ENCODE results near the gene PCCA. TPM values are rescaled to one million over a fixed set of nuclear protein-coding genes. Genes with fewer than 3 reads are reported as not detected.
"Not testable (repeated sequence)": the region's sequence is repeated elsewhere in the genome, so short reads cannot be mapped to it uniquely, and the experiment has no call there.

Gene PCCA
- total and polyA plus RNA-seq, 8 donors: 26.8 to 48.9 (median 37.6) TPM

- ATAC-seq (no peak), DNase-seq (no peak)
- no peak overlapping the region for H3K4me3 ChIP-seq
- H3K4me1 ChIP-seq: no peaks in the 10 kb centered on the region
- H3K36me3 ChIP-seq: peaks cover 0 to 6% of the 10 kb centered on the region in 2 donors
- no peaks in the 10 kb centered on the region for H3K9me3 ChIP-seq
- TF ChIP-seq CTCF (IDR thresholded peaks at IDR 0.05): no peak
- no peaks in the 10 kb centered on the region for H3K27me3 ChIP-seq
- intact Hi-C loops (cut with DNase I): no loop called here
- H3K27ac ChIP-seq: no peak overlapping the region
Observed at GRCh38 chr13:100523411-100523810, 434.5 kb downstream of the PCCA start.

- ATAC-seq: no peak
- no peak overlapping the region for H3K4me3 ChIP-seq
Observed at GRCh38 chr13:100523981-100524386, 435.1 kb downstream of the PCCA start.

GRCh38 chr13:100524688-100525087 is 435.8 kb downstream of the PCCA start:
- H3K27ac ChIP-seq; H3K27me3 ChIP-seq; H3K9me3 ChIP-seq; intact Hi-C loops (cut with DNase I); H3K4me3 ChIP-seq; ATAC-seq; DNase-seq; H3K4me1 ChIP-seq: not testable (repeated sequence)
- peaks cover 0 to 16% of the 10 kb centered on the region in 2 donors for H3K36me3 ChIP-seq

More at GRCh38 chr13:100523981-100524386, 435.1 kb downstream of the PCCA start:
- intact Hi-C loops (cut with DNase I): no loop called here
- Histone ChIP-seq H3K27ac (no peak overlapping the region), H3K27me3 (no peaks in the 10 kb centered on the region), H3K36me3 (peaks cover 0 to 10% of the 10 kb centered on the region in 2 donors), H3K9me3 (no peaks in the 10 kb centered on the region), H3K4me1 (no peaks in the 10 kb centered on the region)
- TF ChIP-seq CTCF (IDR thresholded peaks at IDR 0.05): no peak
- DNase-seq: no peak

DNA sequence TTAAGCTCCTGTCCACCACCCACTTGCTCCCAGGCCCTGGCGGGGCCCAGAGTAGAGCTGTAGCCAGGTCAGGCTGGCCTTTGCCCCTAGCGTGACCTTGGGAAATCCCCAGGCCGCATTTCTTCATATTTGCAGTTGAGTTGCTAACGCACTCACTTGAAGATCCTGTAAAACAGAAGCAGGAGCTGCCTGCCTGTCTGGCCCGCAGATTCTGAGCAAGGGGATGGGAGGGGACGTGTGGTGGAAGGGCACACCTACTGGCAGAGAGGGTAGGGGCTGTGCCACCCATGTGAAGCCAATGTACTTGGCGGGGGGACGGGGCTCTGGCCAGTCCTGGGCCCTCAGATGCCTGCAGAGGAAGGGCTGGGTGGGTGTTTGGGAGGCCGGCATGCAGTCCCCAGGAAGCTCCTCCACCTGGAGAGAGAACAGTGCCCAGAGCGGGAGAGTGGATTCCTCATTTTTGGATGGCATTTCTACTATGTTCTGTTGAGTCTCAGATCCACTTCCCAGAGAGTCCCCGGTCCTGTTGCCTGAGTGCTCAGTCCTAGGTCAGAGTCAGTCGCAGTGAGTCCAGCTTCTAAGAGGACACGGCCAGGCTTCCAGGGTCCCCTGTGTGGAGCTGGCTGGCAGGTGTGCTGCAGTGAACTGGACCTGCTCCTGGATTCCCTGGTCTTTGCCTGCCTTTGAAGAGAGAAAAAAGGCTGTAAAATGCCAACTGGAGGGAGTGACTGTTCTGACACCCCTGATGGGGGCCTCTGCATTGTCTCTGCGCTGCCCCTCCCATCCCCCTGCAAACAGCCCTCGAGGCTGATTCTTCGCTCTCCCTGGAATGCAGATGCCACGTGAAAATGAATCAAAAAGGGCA is 436.8 kb downstream of the PCCA start:
- TF ChIP-seq CTCF (IDR thresholded peaks at IDR 0.05): no peak
- Histone ChIP-seq H3K27me3 (no peaks in the 10 kb centered on the region), H3K4me1 (no peaks in the 10 kb centered on the region), H3K27ac (no peak overlapping the region), H3K9me3 (no peaks in the 10 kb centered on the region), H3K36me3 (peaks cover 0 to 18% of the 10 kb centered on the region in 2 donors), H3K4me3 (no peak overlapping the region)
- ATAC-seq: no peak
- intact Hi-C loops (cut with DNase I): no loop called here
- no peak for DNase-seq

DNA sequence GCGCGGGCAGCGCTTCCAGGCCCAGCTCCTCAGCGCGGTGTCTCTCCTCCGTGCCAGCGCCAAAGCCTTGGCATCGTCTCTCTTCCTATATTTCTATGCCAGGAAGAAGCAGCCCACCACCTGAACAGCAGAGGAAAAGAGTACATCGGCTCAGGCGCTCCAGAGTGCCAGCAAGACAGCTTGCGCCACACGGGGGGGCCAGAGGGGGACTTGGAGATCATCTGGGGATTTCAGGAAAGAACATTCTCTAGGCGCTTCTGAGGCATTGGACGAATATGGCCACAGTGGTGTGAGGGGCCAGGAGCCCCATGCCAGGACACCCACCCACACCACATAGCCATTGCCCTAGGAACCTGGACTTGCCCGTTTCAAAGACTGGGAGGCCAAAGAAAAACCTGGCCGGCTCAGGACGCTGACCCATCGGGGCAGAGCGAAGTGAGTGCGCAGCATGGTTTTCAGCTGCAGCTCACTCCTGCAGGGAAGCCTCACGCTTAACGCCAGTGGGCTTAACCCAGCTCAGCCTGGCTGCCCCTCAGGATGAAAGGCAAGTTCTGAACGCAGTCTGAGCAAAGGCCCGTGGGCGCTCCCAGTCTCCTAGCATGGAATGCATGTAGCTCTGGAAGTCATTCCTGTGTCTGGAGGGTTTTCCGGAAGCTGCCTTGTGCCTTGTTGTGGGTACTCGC is 437.6 kb downstream of the PCCA start:
- no peak for ATAC-seq
- Histone ChIP-seq H3K27me3 (no peaks in the 10 kb centered on the region), H3K4me3 (no peak overlapping the region), H3K9me3 (no peaks in the 10 kb centered on the region), H3K27ac (no peak overlapping the region), H3K36me3 (peaks cover 0 to 18% of the 10 kb centered on the region in 2 donors), H3K4me1 (no peaks in the 10 kb centered on the region)
- DNase-seq: no peak
- intact Hi-C loops (cut with DNase I): no loop called here
- TF ChIP-seq CTCF (IDR thresholded peaks at IDR 0.05): no peak
